NB4 (cell line): ENCODE data around the gene TMEM130.
"Not testable (repeated sequence)": the region's sequence is repeated elsewhere in the genome, so short reads cannot be mapped to it uniquely, and the experiment has no call there.

Experiments used
- DNase-seq: peaks from one replicate; pipeline ENCODE4 v3.0.0; 2010; ENCODE audit warnings: low read depth
- H3K4me3 ChIP-seq: one replicate; pipeline ENCODE4 v1.5.1; 2011; ENCODE audit warnings: mild to moderate bottlenecking, low read depth, low read length, moderate library complexity
- CTCF ChIP-seq: IDR thresholded peaks from one replicate; pipeline ENCODE4 v1.5.1; 2012; ENCODE audit warnings: low read depth, low read length
- MAX ChIP-seq: IDR thresholded peaks from 2 replicates; pipeline ENCODE4 v1.6.1; 2011; ENCODE audit warnings: low read depth, low read length
- MYC ChIP-seq: IDR thresholded peaks from 2 replicates; pipeline ENCODE4 v1.6.1; 2011; ENCODE audit warnings: low read depth, low read length
- POLR2A ChIP-seq: IDR thresholded peaks from 2 replicates; pipeline ENCODE4 v1.6.1; 2011; ENCODE audit warnings: mild to moderate bottlenecking; ENCODE audit not compliant: insufficient read length; ENCODE audit errors: extremely low read depth

Gene TMEM130

GRCh38 chr7:98848918-98849317 lies 20.9 kb downstream of the TMEM130 start:
- TF ChIP-seq POLR2A (no peak), MAX (no peak), CTCF (no peak), MYC (no peak)
- H3K4me3 ChIP-seq: no peak overlapping the region
- DNase-seq: no peak

GRCh38 chr7:98842552-98842951 lies 27.3 kb downstream of the TMEM130 start:
- not testable (repeated sequence) for H3K4me3 ChIP-seq, DNase-seq

- H3K4me3 ChIP-seq: no peak overlapping the region
- DNase-seq: peak; percentile 69
- TF ChIP-seq MYC (no peak), MAX (peak; percentile 70), CTCF (peak; percentile 99)
Observed at GRCh38 chr7:98841179-98841997, 28.4 kb downstream of the TMEM130 start.

- DNase-seq: no peak
- TF ChIP-seq CTCF (no peak), MAX (no peak), MYC (no peak), POLR2A (no peak)
- no peak overlapping the region for H3K4me3 ChIP-seq
Observed at GRCh38 chr7:98840722-98841121, 29.1 kb downstream of the TMEM130 start.

- no peak overlapping the region for H3K4me3 ChIP-seq
- DNase-seq: no peak
- TF ChIP-seq MAX (no peak), POLR2A (no peak), CTCF (no peak)
Observed at GRCh38 chr7:98840096-98840495, 29.7 kb downstream of the TMEM130 start.

GRCh38 chr7:98837630-98837972 lies 32.2 kb downstream of the TMEM130 start:
- TF ChIP-seq MAX (no peak), CTCF (no peak), MYC (no peak), POLR2A (no peak)
- DNase-seq: no peak
- H3K4me3 ChIP-seq: no peak overlapping the region
